WTC11 (cell line): ENCODE measurements around the gene SCO1. TPM values are rescaled to one million over a fixed set of nuclear protein-coding genes. Genes with fewer than 3 reads are reported as not detected.

ENCODE experiments used
- CBFB ChIP-seq: sonication (generic); formaldehyde crosslinking; IDR thresholded peaks from 2 replicates; pipeline ENCODE4 v1.8.1; 2022; ENCODE audit warnings: mild to moderate bottlenecking, low read depth, missing genetic modification reagents
- CTCF ChIP-seq: fragments of 200-600 bp; IDR thresholded peaks from 2 replicates; pipeline ENCODE4 v1.8.0; 2022; ENCODE audit warnings: antibody characterized with exemption
- E2F5 ChIP-seq: sonication (generic); formaldehyde crosslinking; IDR thresholded peaks from 2 replicates; pipeline ENCODE4 v1.8.1; 2022; ENCODE audit warnings: mild to moderate bottlenecking, moderate library complexity, missing genetic modification reagents
- EMX1 ChIP-seq: fragments of 250-450 bp; sonication (Bioruptor Pico); IDR thresholded peaks from 2 replicates; pipeline ENCODE4 v1.8.0; 2021; ENCODE audit warnings: mild to moderate bottlenecking
- ETV6 ChIP-seq: sonication (generic); formaldehyde crosslinking; IDR thresholded peaks from 2 replicates; pipeline ENCODE4 v1.8.1; 2022; ENCODE audit warnings: mild to moderate bottlenecking, missing genetic modification reagents
- FOXJ3 ChIP-seq: sonication (generic); formaldehyde crosslinking; IDR thresholded peaks from 2 replicates; pipeline ENCODE4 v1.9.0; 2021; ENCODE audit warnings: missing genetic modification reagents, mild to moderate bottlenecking, borderline replicate concordance
- GABPB1 ChIP-seq: sonication (generic); formaldehyde crosslinking; IDR thresholded peaks from 2 replicates; pipeline ENCODE4 v1.8.1; 2023; ENCODE audit warnings: mild to moderate bottlenecking, missing genetic modification reagents
- HMGXB4 ChIP-seq: sonication (generic); formaldehyde crosslinking; IDR thresholded peaks from 2 replicates; pipeline ENCODE4 v1.8.1; 2023; ENCODE audit warnings: mild to moderate bottlenecking, moderate library complexity, missing genetic modification reagents
- KAT7 ChIP-seq: sonication (generic); formaldehyde crosslinking; IDR thresholded peaks from 2 replicates; pipeline ENCODE4 v1.8.1; 2023; ENCODE audit warnings: missing genetic modification reagents, mild to moderate bottlenecking, borderline replicate concordance
- MXD4 ChIP-seq: fragments of 250-450 bp; sonication (Bioruptor Pico); IDR thresholded peaks from 2 replicates; pipeline ENCODE4 v1.8.0; 2021; ENCODE audit warnings: mild to moderate bottlenecking, moderate library complexity, borderline replicate concordance
- NR1H2 ChIP-seq: sonication (generic); formaldehyde crosslinking; IDR thresholded peaks from 2 replicates; pipeline ENCODE4 v1.9.0; 2021; ENCODE audit warnings: mild to moderate bottlenecking, moderate library complexity, missing genetic modification reagents
- NR3C1 ChIP-seq: sonication (generic); formaldehyde crosslinking; conservative IDR thresholded peaks from 2 replicates; pipeline ENCODE4 v1.8.1; 2023; ENCODE audit warnings: low read depth, mild to moderate bottlenecking, missing genetic modification reagents
- TEAD1 ChIP-seq: sonication (generic); formaldehyde crosslinking; IDR thresholded peaks from 2 replicates; pipeline ENCODE4 v1.8.0; 2022; ENCODE audit warnings: mild to moderate bottlenecking, missing genetic modification reagents
- ZBTB21 ChIP-seq: sonication (generic); formaldehyde crosslinking; IDR thresholded peaks from 2 replicates; pipeline ENCODE4 v1.8.1; 2023; ENCODE audit warnings: mild to moderate bottlenecking, missing genetic modification reagents, borderline replicate concordance
- ZNF121 ChIP-seq: sonication (generic); formaldehyde crosslinking; IDR thresholded peaks from 2 replicates; pipeline ENCODE4 v1.8.0; 2023; ENCODE audit warnings: missing genetic modification reagents
- ZNF317 ChIP-seq: sonication (generic); formaldehyde crosslinking; IDR thresholded peaks from 2 replicates; pipeline ENCODE4 v1.8.1; 2023; ENCODE audit warnings: low read depth, mild to moderate bottlenecking, moderate library complexity, missing genetic modification reagents, borderline replicate concordance
- ZNF396 ChIP-seq: fragments of 250-450 bp; sonication (Bioruptor Pico); IDR thresholded peaks from 2 replicates; pipeline ENCODE4 v1.8.0; 2021; ENCODE audit warnings: mild to moderate bottlenecking, moderate library complexity, borderline replicate concordance
- ZNF425 ChIP-seq: fragments of 250-450 bp; sonication (Bioruptor Pico); conservative IDR thresholded peaks from 2 replicates; pipeline ENCODE4 v1.9.0; 2021; ENCODE audit warnings: mild to moderate bottlenecking
- total RNA-seq: library from RNA; stranded (reverse); gene quantifications from 3 replicates; pipeline ENCODE4 v1.2.3, GENCODE V29; 2021
- TF ChIP-seq, protein P1 (sequence below): sonication (generic); formaldehyde crosslinking; IDR thresholded peaks from 2 replicates; pipeline ENCODE4 v1.8.0; 2022; ENCODE audit warnings: missing genetic modification reagents
- TF ChIP-seq, protein P2 (sequence below): fragments of 250-450 bp; sonication (Bioruptor Pico); IDR thresholded peaks from 2 replicates; pipeline ENCODE4 v1.9.0; 2021; ENCODE audit warnings: mild to moderate bottlenecking
- TF ChIP-seq, protein P3 (sequence below): sonication (generic); formaldehyde crosslinking; IDR thresholded peaks from 2 replicates; pipeline ENCODE4 v1.8.1; 2022; ENCODE audit warnings: low read depth, missing genetic modification reagents, borderline replicate concordance
- TF ChIP-seq, protein P4 (sequence below): sonication (generic); formaldehyde crosslinking; IDR thresholded peaks from 2 replicates; pipeline ENCODE4 v1.8.0; 2022; ENCODE audit warnings: mild to moderate bottlenecking, missing genetic modification reagents

Gene SCO1
- total RNA-seq, 1 experiment from 2014 or later, result 63.8 TPM

DNA sequence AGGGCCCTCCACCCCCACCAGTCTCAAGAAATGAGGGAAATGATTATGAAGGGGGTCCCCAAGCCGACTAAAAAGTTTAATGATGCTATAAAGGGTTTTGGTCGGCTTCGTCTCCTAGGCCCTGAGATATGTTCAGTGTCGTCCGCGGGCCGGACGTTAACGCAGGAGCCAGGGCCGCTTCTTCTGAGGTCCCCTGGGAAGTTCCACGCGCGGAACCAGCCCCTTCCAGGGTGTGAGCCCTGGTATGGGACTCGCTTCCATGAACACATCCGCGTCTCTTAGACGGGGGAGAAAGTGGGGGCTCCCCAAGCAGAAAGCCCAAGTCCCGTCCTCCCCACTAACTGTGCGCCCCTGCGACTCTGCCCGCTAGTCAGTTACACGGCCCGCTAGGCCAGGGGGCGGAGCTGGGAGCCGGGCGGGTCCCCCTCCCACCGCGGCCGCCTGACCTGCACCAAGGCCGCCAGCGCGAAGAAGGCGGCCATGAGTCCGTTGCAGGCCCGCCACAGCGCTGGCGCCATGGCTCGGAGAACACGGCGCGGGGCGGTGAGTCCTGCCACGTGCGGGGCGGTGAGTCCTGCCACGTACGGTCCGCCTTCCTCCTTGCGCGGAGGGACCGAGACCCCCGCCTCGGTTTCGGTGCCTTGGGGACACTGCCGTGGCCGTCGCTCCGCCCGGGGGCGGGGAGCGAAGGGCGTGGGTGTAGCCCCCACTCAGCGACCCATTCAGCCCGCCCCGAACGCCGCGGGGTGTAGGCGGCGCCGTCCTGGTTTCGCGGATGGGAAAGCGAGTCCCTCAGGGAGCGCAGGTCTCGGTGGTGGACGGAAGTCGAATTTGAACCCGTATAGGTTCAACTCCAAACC lies 32.2 kb upstream of the SCO1 start, which contains the start of gene TMEM220 (continued):
- TF ChIP-seq ETV6 (CRISPR knock-in tag) (peak; percentile 61; the same call in 1 of the 2 replicates), ZBTB21 (CRISPR knock-in tag) (peak; percentile 72; the same call in 1 of the 2 replicates), NR1H2 (CRISPR knock-in tag) (no peak), ZNF396 (CRISPR knock-in tag) (no peak), CTCF (no peak), FOXJ3 (CRISPR knock-in tag) (no peak), ZNF317 (CRISPR knock-in tag) (no peak), ZNF425 (CRISPR knock-in tag) (no peak), EMX1 (CRISPR knock-in tag) (no peak), HMGXB4 (CRISPR knock-in tag) (peak; percentile 38; the same call in 1 of the 2 replicates), GABPB1 (CRISPR knock-in tag) (0 out of 2 replicates have a peak, but pooled peaks have one; percentile 59), NR3C1 (0 out of 2 replicates have a peak, but pooled peaks have one; percentile 31), KAT7 (CRISPR knock-in tag) (peak; percentile 82; the same call in 1 of the 2 replicates), TEAD1 (CRISPR knock-in tag) (no peak), MXD4 (no peak), CBFB (no peak), ZNF121 (CRISPR knock-in tag) (no peak), E2F5 (CRISPR knock-in tag) (peak; percentile 76; the same call in 1 of the 2 replicates)
- TF ChIP-seq, protein P1, sequence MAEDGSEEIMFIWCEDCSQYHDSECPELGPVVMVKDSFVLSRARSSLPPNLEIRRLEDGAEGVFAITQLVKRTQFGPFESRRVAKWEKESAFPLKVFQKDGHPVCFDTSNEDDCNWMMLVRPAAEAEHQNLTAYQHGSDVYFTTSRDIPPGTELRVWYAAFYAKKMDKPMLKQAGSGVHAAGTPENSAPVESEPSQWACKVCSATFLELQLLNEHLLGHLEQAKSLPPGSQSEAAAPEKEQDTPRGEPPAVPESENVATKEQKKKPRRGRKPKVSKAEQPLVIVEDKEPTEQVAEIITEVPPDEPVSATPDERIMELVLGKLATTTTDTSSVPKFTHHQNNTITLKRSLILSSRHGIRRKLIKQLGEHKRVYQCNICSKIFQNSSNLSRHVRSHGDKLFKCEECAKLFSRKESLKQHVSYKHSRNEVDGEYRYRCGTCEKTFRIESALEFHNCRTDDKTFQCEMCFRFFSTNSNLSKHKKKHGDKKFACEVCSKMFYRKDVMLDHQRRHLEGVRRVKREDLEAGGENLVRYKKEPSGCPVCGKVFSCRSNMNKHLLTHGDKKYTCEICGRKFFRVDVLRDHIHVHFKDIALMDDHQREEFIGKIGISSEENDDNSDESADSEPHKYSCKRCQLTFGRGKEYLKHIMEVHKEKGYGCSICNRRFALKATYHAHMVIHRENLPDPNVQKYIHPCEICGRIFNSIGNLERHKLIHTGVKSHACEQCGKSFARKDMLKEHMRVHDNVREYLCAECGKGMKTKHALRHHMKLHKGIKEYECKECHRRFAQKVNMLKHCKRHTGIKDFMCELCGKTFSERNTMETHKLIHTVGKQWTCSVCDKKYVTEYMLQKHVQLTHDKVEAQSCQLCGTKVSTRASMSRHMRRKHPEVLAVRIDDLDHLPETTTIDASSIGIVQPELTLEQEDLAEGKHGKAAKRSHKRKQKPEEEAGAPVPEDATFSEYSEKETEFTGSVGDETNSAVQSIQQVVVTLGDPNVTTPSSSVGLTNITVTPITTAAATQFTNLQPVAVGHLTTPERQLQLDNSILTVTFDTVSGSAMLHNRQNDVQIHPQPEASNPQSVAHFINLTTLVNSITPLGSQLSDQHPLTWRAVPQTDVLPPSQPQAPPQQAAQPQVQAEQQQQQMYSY (CRISPR knock-in tag), result 0 out of 2 replicates have a peak, but pooled peaks have one; percentile 27
- TF ChIP-seq, protein P2, sequence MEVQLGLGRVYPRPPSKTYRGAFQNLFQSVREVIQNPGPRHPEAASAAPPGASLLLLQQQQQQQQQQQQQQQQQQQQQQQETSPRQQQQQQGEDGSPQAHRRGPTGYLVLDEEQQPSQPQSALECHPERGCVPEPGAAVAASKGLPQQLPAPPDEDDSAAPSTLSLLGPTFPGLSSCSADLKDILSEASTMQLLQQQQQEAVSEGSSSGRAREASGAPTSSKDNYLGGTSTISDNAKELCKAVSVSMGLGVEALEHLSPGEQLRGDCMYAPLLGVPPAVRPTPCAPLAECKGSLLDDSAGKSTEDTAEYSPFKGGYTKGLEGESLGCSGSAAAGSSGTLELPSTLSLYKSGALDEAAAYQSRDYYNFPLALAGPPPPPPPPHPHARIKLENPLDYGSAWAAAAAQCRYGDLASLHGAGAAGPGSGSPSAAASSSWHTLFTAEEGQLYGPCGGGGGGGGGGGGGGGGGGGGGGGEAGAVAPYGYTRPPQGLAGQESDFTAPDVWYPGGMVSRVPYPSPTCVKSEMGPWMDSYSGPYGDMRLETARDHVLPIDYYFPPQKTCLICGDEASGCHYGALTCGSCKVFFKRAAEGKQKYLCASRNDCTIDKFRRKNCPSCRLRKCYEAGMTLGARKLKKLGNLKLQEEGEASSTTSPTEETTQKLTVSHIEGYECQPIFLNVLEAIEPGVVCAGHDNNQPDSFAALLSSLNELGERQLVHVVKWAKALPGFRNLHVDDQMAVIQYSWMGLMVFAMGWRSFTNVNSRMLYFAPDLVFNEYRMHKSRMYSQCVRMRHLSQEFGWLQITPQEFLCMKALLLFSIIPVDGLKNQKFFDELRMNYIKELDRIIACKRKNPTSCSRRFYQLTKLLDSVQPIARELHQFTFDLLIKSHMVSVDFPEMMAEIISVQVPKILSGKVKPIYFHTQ (CRISPR knock-in tag), result no peak
- TF ChIP-seq, protein P3, sequence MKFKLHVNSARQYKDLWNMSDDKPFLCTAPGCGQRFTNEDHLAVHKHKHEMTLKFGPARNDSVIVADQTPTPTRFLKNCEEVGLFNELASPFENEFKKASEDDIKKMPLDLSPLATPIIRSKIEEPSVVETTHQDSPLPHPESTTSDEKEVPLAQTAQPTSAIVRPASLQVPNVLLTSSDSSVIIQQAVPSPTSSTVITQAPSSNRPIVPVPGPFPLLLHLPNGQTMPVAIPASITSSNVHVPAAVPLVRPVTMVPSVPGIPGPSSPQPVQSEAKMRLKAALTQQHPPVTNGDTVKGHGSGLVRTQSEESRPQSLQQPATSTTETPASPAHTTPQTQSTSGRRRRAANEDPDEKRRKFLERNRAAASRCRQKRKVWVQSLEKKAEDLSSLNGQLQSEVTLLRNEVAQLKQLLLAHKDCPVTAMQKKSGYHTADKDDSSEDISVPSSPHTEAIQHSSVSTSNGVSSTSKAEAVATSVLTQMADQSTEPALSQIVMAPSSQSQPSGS, result no peak
- TF ChIP-seq, protein P4, sequence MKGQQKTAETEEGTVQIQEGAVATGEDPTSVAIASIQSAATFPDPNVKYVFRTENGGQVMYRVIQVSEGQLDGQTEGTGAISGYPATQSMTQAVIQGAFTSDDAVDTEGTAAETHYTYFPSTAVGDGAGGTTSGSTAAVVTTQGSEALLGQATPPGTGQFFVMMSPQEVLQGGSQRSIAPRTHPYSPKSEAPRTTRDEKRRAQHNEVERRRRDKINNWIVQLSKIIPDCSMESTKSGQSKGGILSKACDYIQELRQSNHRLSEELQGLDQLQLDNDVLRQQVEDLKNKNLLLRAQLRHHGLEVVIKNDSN (CRISPR knock-in tag), result peak; percentile 69
